GM21515 (cell line): ENCODE results near the gene CHPF.
A peak's percentile ranks its signal among the peaks of the same experiment; 100 is the strongest.

ENCODE experiments used
- ATAC-seq: cut with Tn5 transposase; IDR thresholded peaks from one replicate; pipeline ENCODE4 v1.9.1; 2021; ENCODE audit not compliant: unreplicated experiment

CHPF gene

GRCh38 chr2:219498280-219499057, 45.1 kb downstream of the CHPF start, which contains the start of gene GMPPA:
TSS of gene GMPPA (plus strand) at chr2:219498891. CDS start at chr2:219499976, 1,085 bp downstream.
- peak; percentile 96 for ATAC-seq

- peak; percentile 13 for ATAC-seq
These were observed 45.9 kb downstream of the CHPF start for GRCh38 chr2:219497495-219498279.

GRCh38 chr2:219496825-219497494, 46.6 kb downstream of the CHPF start:
- ATAC-seq, result no peak

DNA sequence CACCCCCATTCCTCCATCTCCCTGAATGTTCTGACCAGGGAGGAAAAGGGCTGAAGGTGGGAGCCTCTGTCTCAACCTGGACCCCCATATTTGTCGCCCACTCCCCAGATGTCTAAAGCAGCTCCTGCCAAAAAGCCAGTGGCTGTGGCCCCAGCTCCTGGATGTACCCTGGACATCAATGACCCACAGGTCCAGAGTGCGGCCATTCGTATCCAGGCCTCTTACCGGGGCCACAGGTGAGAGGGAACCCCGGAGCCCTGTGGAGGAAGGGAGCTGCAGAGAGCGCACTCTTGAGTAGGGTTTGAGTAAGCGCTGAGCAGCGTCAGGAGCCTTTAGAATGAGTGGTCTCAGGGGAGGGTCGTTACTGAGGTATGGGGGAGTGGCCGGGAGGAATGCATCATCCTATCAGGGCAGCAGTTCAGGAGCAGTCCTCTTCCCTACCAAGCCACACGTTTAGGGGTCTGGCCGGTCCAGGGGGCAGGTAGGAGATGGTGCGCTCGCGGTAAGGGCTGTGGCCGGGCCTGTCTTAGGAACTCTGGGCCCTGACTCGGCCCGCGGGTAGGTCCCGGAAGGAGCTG, 47.3 kb downstream of the CHPF start:
- no peak for ATAC-seq

DNA sequence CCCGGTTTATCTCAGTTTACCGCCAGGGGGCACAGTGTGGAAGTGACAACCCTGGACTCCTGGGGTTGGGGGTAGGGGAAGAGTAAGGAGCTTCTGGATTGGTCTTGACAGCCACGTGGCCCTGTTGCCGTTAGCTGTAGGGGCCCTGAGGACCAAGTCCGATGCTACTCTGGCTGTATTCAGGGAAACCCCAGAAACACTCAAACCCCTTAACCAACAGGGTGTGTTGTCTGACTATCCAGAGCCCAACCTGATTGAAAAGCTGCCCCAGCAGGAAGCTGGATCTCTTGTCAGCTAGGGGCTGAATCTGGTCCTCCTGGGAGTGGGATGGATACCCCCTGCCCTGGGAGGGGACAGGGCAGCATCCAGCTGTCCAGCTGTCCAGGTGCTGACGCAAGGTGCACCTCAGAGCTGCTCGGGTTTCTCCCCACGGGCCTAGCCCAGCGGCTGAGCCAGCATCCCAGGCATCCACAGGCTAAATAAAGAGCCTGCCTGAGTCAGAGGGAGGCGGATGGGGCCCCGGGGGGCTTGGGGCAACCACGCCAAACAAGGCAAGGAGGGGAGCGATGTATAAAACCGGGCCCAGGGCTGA, 48.0 kb downstream of the CHPF start:
- no peak for ATAC-seq

DNA sequence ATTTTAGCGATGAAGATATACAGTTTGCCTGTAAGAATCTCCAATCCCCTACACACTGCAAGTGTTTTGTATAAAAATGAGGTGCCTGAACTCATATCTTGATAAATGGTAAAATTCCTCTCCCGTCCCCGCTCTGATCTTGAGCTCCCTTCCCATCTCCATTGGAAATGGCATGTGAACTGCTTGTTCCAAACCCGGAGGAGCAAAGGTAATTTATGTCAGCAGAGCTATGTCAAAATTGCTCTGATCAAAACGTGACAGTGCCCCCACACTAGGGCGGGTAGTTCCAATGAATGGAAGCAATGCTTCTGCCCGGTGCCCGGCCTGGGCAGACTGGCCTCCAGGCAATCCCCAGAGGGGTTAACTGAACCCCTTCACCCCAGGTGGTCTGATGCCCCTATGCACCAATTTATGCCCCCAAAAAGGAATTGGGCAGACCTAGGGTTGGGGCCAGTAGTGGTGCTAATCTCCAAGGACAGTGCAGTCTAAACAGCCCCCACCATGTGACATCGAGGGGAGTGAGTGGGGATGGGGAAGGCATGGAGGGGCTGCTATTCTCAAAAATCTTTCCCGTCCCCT, 48.6 kb downstream of the CHPF start:
- ATAC-seq, result no peak

GRCh38 chr2:219493086-219493485, 50.5 kb downstream of the CHPF start:
- no peak for ATAC-seq

DNA sequence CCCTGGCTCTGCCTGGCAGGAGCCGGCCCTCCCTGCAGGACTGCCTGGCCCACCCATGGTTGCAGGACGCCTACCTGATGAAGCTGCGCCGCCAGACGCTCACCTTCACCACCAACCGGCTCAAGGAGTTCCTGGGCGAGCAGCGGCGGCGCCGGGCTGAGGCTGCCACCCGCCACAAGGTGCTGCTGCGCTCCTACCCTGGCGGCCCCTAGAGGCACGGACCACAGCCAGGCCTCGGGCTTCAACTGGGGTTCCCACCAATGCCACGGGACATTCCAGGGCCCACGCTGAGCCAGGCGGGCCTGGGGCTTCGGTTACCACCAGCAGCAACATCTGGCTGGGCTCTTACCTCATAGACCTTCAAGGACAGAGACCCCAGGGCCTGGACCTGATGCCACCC, 51.0 kb downstream of the CHPF start:
- ATAC-seq, result no peak

GRCh38 chr2:219491278-219491963, 52.2 kb downstream of the CHPF start:
- no peak for ATAC-seq

GRCh38 chr2:219490600-219491130, 52.9 kb downstream of the CHPF start:
- no peak for ATAC-seq

DNA sequence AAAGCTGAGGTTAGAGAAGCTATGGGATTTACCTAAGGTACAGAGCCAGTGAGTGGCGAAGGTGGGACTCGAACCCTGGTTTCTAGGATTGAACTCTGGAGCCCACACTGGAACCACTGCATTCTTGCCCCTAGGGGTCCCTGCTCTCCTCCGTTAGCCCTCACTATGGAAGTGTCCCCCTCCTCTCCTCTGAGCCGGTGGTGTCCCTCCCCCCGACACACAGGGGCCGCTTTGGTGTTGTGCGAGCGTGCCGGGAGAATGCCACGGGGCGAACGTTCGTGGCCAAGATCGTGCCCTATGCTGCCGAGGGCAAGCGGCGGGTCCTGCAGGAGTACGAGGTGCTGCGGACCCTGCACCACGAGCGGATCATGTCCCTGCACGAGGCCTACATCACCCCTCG, 53.4 kb downstream of the CHPF start:
- ATAC-seq, result no peak

- no peak for ATAC-seq
These were observed 54.3 kb downstream of the CHPF start for GRCh38 chr2:219489315-219489714.
